ENCODE measurements around the gene ZNF558. TPM values are rescaled to one million over a fixed set of nuclear protein-coding genes. Genes with fewer than 3 reads are reported as not detected.

The ZNF558 gene
- total and polyA plus RNA-seq, 2 experiments from 2014 or later, result 3.5 to 5.7 TPM

- TF ChIP-seq ZNF462 (CRISPR knock-in tag; IDR thresholded peaks at IDR 0.05), result no peak
Measured at GRCh38 chr19:8831832-8832131, 322 bp downstream of the ZNF558 start (continued).

GRCh38 chr19:8831373-8831772, 731 bp downstream of the ZNF558 start:
- no peak overlapping the region for H3K27ac Mint-ChIP-seq
- no peaks in the 10 kb centered on the region for H3K4me1 ChIP-seq (ENCODE audit: insufficient read depth)
- H3K4me3 ChIP-seq, result peak overlapping the region; percentile 60
- H3K27me3 Mint-ChIP-seq (ENCODE audit: insufficient read depth, low read depth, poor library complexity), result peaks cover 5% of the 10 kb centered on the region
- H3K4me2 ChIP-seq, result peak overlapping the region; percentile 77
- DNase-seq (ENCODE audit: low spot score) (no peak), ATAC-seq (no peak)
- H4K20me1 ChIP-seq (replicated peaks; ENCODE audit: insufficient read depth), result no peaks in the 10 kb centered on the region
- H3K79me2 ChIP-seq (replicated peaks; ENCODE audit: insufficient read depth), result no peaks in the 10 kb centered on the region
- H3K4me3 Mint-ChIP-seq, result no peak overlapping the region
- no peak overlapping the region for H3K27ac ChIP-seq (ENCODE audit: low read depth)
- no peaks in the 10 kb centered on the region for H3K27me3 ChIP-seq (ENCODE audit: insufficient read depth)
- no peaks in the 10 kb centered on the region for H3K9me2 ChIP-seq (ENCODE audit: insufficient read depth)
- no peak overlapping the region for H2AFZ ChIP-seq
- no peaks in the 10 kb centered on the region for H3K36me3 ChIP-seq (ENCODE audit: insufficient read depth)
- peaks cover 94% of the 10 kb centered on the region for H3K9me3 Mint-ChIP-seq
- no peaks in the 10 kb centered on the region for H3K4me1 Mint-ChIP-seq
- peaks cover 49% of the 10 kb centered on the region for H3K36me3 Mint-ChIP-seq (ENCODE audit: low read depth)
- H3F3A ChIP-seq (replicated peaks; ENCODE audit: low read depth), result no peaks in the 10 kb centered on the region
- TF ChIP-seq ZNF462 (CRISPR knock-in tag; IDR thresholded peaks at IDR 0.05), result no peak
- no peak for TF ChIP-seq POLR2AphosphoS5 (IDR thresholded peaks at IDR 0.05; ENCODE audit: low read depth)
- no peak for TF ChIP-seq NANOG (IDR thresholded peaks at IDR 0.05; ENCODE audit: borderline replicate concordance)
- TF ChIP-seq CTCF (conservative IDR thresholded peaks at IDR 0.05; ENCODE audit: low read depth in 2 of 2), result no peak
- TF ChIP-seq STAT1 (IDR thresholded peaks at IDR 0.05; ENCODE audit: unreplicated experiment), result no peak
- TF ChIP-seq ZNF331 (CRISPR knock-in tag; IDR thresholded peaks at IDR 0.05; ENCODE audit: low read depth), result no peak
- TF ChIP-seq EZH2 (IDR thresholded peaks at IDR 0.05; ENCODE audit: low read depth, unreplicated experiment), result no peak

All from GM23338 (cell line).